ENCODE results near the gene ZNF516. TPM values are rescaled to one million over a fixed set of nuclear protein-coding genes. Genes with fewer than 3 reads are reported as not detected.

ZNF516 gene
- total and polyA plus RNA-seq, 2 of the 13 experiments (the other 11 are each of a cell fraction or from before 2014, with no cell fraction given): 16.6 to 18.7 TPM

DNA sequence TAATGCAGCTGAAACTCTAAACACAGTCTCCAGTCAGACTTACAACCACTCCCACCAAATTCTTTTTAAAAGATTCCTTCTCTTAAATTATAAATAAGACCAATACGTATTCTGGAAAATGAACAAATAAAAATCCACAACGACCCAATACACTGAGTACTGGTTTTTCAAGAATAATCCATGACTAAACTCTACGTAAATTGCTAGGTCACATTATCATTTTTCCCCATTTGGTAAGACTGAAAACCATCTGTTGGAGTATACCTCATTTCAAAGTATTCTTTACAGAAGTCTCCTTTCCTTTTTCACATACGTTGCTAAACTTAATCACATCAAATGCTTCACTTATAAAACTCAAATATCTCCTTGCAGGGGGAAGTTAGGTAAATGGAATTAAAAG lies 6.0 kb downstream of the ZNF516 start (continued):
- TF ChIP-seq, protein P1, sequence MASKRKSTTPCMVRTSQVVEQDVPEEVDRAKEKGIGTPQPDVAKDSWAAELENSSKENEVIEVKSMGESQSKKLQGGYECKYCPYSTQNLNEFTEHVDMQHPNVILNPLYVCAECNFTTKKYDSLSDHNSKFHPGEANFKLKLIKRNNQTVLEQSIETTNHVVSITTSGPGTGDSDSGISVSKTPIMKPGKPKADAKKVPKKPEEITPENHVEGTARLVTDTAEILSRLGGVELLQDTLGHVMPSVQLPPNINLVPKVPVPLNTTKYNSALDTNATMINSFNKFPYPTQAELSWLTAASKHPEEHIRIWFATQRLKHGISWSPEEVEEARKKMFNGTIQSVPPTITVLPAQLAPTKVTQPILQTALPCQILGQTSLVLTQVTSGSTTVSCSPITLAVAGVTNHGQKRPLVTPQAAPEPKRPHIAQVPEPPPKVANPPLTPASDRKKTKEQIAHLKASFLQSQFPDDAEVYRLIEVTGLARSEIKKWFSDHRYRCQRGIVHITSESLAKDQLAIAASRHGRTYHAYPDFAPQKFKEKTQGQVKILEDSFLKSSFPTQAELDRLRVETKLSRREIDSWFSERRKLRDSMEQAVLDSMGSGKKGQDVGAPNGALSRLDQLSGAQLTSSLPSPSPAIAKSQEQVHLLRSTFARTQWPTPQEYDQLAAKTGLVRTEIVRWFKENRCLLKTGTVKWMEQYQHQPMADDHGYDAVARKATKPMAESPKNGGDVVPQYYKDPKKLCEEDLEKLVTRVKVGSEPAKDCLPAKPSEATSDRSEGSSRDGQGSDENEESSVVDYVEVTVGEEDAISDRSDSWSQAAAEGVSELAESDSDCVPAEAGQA (IDR thresholded peaks at IDR 0.05; ENCODE audit: low read depth): no peak
- TF ChIP-seq, protein P1 (CRISPR knock-in tag; IDR thresholded peaks at IDR 0.05; ENCODE audit: borderline replicate concordance): no peak

GRCh38 chr18:76488190-76488589 lies 6.9 kb downstream of the ZNF516 start:
- no peak for FAIRE-seq

More at GRCh38 chr18:76488190-76488589, 6.9 kb downstream of the ZNF516 start:
- ATAC-seq (no peak), DNase-seq (ENCODE audit: low spot score) (no peak)
- in situ Hi-C loops (cut with HindIII; ENCODE audit: extremely low pct_ligation_motif_present, low pct_unique_long_range_greater_than_20kb) (no loop called here), intact Hi-C loops (cut with micrococcal nuclease; ENCODE audit: unreplicated experiment) (no loop called here)
- H3K9me3 ChIP-seq (ENCODE audit: low read length): no peaks in the 10 kb centered on the region
- ChIA-PET CTCF (ENCODE audit: low intra/inter-chr PET ratio, low total read pairs) (no interaction called here), POLR2A (no interaction called here)
- peak overlapping the region; percentile 1 for H3K27ac ChIP-seq (ENCODE audit: extremely low read length, insufficient read depth, low read length)
- no peaks in the 10 kb centered on the region; a peak in 1 of 5 replicates for H3K27me3 ChIP-seq (ENCODE audit: control insufficient read depth in 1 of 2, insufficient read depth in 2 of 2, low read length in 2 of 2)
- H3K4me3 ChIP-seq (replicated peaks in 1 of 3; ENCODE audit: insufficient read depth in 1 of 3, low read depth in 2 of 3, low read length in 3 of 3): no peak overlapping the region
- peaks cover 70% of the 10 kb centered on the region for H3K4me1 ChIP-seq (ENCODE audit: insufficient read depth, low read length)
- peak overlapping the region; percentile 33; the same call in 1 of the 2 replicates for H3K4me2 ChIP-seq (ENCODE audit: low read depth, low read length)
- no peak overlapping the region for H2AFZ ChIP-seq (ENCODE audit: low read length)
- no peak overlapping the region for H3K9ac ChIP-seq (ENCODE audit: insufficient read depth, low read depth, low read length)
- peaks cover 74% of the 10 kb centered on the region for H4K20me1 ChIP-seq (ENCODE audit: insufficient read depth, low read length)
- H3K36me3 ChIP-seq (replicated peaks in 1 of 2; ENCODE audit: control insufficient read depth in 1 of 2, insufficient read depth in 2 of 2, low read length in 2 of 2): peaks cover 0 to 5% of the 10 kb centered on the region in 2 experiments; a peak in 3 of 5 replicates
- TF ChIP-seq ZBTB33 (CRISPR knock-in tag; IDR thresholded peaks at IDR 0.05): no peak
- no peak for TF ChIP-seq RFXANK (CRISPR knock-in tag; IDR thresholded peaks at IDR 0.05)
- TF ChIP-seq, protein P2, sequence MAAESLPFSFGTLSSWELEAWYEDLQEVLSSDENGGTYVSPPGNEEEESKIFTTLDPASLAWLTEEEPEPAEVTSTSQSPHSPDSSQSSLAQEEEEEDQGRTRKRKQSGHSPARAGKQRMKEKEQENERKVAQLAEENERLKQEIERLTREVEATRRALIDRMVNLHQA (CRISPR knock-in tag; IDR thresholded peaks at IDR 0.05): no peak
- no peak for TF ChIP-seq NCOA1 (CRISPR knock-in tag; IDR thresholded peaks at IDR 0.05)
- TF ChIP-seq, protein P3, sequence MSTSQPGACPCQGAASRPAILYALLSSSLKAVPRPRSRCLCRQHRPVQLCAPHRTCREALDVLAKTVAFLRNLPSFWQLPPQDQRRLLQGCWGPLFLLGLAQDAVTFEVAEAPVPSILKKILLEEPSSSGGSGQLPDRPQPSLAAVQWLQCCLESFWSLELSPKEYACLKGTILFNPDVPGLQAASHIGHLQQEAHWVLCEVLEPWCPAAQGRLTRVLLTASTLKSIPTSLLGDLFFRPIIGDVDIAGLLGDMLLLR (CRISPR knock-in tag; IDR thresholded peaks at IDR 0.05): no peak
- WGBS (ENCODE audit: low lambda C conversion rate): 78% methylated on average over 9 of the region's 9 CpGs
- peaks cover 91% of the 10 kb centered on the region for H3K79me2 ChIP-seq (ENCODE audit: insufficient read depth, low read length)
- no TSS peak for BruUV-seq (replicated peaks)
